Body of pancreas (tissue), 4 donors: ENCODE measurements around the gene ACTR1A. TPM values are rescaled to one million over a fixed set of nuclear protein-coding genes. Genes with fewer than 3 reads are reported as not detected.
A peak's percentile ranks its signal among the peaks of the same experiment; 100 is the strongest.

Experiments
- ATAC-seq: fragments of 150-250 bp; one replicate; pipeline ENCODE4 v1.9.1; 2016
- DNase-seq, 4 donors: peaks; one replicate each; pipeline ENCODE4 v3.0.0-alpha.2; 2019
- H3K27ac ChIP-seq, 4 donors: fragments of 200-600 bp; sonication (generic); 1 replicate in 3 of 4; 2 replicates in 1 of 4; pipeline versions ENCODE4 v1.5.1 to v1.6.1; 2016 to 2019; ENCODE audit warnings: mild to moderate bottlenecking in 1 of 4, mixed read lengths in 1 of 4, moderate library complexity in 1 of 4
- H3K27me3 ChIP-seq, 2 donors: fragments of 200-600 bp; sonication (generic); one replicate each; pipeline ENCODE4 v1.6.0; 2016; ENCODE audit warnings: mild to moderate bottlenecking in 1 of 2
- H3K36me3 ChIP-seq, 2 donors: fragments of 200-600 bp; sonication (generic); replicated peaks in 1 of 2; 2 replicates each; pipeline ENCODE4 v1.5.1; 2016; ENCODE audit warnings: low read depth in 2 of 2; ENCODE audit not compliant: insufficient read depth in 1 of 2
- H3K4me1 ChIP-seq: fragments of 200-600 bp; sonication (generic); one replicate; pipeline ENCODE4 v1.6.0; 2016
- H3K4me3 ChIP-seq, 2 donors: fragments of 200-600 bp; sonication (generic); 1 replicate in 1 of 2; 2 replicates in 1 of 2; pipeline ENCODE4 v1.5.1; 2016 to 2019
- H3K9me3 ChIP-seq, 3 donors: fragments of 200-600 bp; sonication (generic); 1 replicate in 2 of 3; 2 replicates in 1 of 3; pipeline ENCODE4 v1.5.1; 2016
- POLR2A ChIP-seq, 3 donors: fragments of 450-650 bp; IDR thresholded peaks; one replicate each; pipeline ENCODE4 v1.6.1; 2016; ENCODE audit warnings: antibody characterized with exemption in 3 of 3, mild to moderate bottlenecking in 2 of 3
- WGBS, 2 donors: methylation state at CpG; one replicate each; pipeline ENCODE4 v1.1.5; 2017; 5-methylcytosine and 5-hydroxymethylcytosine counted together
- intact Hi-C: fragments of 100-400 bp; cut with DNase I; formaldehyde crosslinking; loops from one replicate; pipeline ENCODE4 v1.15.1; 2023
- total RNA-seq, 2 donors: library from RNA; depleted of rRNA; stranded (reverse); fragments of >200 nt; gene quantifications; one replicate each; pipeline ENCODE4 v1.1.0, GENCODE V29; 2016
- TF ChIP-seq, protein P1 (sequence below), 7 experiments: fragments of 450-650 bp in 4 of 7; fragments of 200-600 bp in 3 of 7; sonication (generic) in 3 of 7; IDR thresholded peaks; one replicate each; pipeline ENCODE4 v1.5.1; 2016 to 2019; ENCODE audit warnings: antibody characterized with exemption in 7 of 7

ACTR1A gene
- total RNA-seq, 2 donors from 2014 or later, result 35.5 to 55.0 TPM

DNA sequence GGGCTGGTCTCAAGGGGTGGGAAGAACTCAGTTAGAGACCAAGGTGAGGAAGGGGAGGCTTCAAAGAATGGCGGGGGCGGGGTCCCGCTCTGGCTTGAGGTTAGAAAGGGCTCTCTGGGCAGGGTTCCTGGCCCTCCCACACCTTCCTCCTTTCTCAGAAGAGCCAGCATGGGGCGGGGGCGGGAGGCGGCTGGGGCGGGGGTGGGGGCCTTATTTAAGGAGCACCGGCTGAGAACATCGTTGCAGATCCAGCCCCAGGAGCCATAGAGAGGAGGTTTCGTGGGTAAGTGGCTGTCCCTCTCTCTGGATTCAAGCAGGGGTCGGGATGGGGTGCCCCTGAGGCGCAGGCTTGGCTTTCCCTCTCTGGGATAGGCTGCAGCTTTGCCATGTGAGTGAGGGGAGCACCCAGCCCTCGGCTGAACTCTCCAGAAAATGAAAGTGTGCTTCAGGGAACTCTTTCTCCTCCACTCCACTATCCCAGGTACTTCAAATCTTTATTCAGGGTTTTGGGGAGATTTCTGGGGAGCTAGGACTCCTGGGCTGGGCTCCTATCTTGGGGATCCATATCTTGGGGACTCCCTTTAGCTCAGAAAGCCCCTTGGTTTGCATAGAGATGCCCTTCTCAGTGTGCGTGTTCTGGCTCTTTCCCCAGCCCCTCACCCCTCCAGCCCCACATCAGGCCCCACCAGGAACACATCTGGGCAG lies 66.8 kb downstream of the ACTR1A start:
- Histone ChIP-seq H3K9me3 (no peaks in the 10 kb centered on the region), H3K4me1 (peaks cover 15% of the 10 kb centered on the region), H3K36me3 (no peaks in the 10 kb centered on the region), H3K27ac (peak overlapping the region in 1 of 4 donors; percentile 45), H3K4me3 (no peak overlapping the region), H3K27me3 (no peaks in the 10 kb centered on the region)
- WGBS, 2 donors, result 15 to 29% methylated on average over 10 of the region's 14 CpGs
- intact Hi-C loops, result no loop called here
- TF ChIP-seq, protein P1, sequence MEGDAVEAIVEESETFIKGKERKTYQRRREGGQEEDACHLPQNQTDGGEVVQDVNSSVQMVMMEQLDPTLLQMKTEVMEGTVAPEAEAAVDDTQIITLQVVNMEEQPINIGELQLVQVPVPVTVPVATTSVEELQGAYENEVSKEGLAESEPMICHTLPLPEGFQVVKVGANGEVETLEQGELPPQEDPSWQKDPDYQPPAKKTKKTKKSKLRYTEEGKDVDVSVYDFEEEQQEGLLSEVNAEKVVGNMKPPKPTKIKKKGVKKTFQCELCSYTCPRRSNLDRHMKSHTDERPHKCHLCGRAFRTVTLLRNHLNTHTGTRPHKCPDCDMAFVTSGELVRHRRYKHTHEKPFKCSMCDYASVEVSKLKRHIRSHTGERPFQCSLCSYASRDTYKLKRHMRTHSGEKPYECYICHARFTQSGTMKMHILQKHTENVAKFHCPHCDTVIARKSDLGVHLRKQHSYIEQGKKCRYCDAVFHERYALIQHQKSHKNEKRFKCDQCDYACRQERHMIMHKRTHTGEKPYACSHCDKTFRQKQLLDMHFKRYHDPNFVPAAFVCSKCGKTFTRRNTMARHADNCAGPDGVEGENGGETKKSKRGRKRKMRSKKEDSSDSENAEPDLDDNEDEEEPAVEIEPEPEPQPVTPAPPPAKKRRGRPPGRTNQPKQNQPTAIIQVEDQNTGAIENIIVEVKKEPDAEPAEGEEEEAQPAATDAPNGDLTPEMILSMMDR (IDR thresholded peaks at IDR 0.05), result no peak
- ATAC-seq (no peak), DNase-seq (no peak)

DNA sequence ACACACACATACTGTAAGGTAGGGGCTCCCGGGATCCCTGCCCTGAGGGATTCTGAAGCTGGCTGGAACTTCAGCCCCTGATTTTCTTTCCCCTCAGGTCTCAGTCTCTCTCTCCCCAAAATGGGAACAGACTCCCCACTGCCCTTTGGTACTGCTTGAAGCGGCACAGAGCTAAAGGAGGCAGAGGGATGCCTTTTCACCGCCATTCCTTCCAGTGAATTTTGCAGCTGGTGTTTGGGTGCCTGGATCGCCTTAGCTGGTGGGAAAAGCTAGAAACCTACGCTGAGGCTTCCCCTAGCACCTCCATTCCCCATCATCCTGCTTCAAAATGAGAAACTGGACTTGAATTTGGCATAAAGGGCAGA lies 67.4 kb downstream of the ACTR1A start:
- Histone ChIP-seq H3K4me3 (no peak overlapping the region), H3K27ac (peak overlapping the region in 1 of 4 donors; percentile 45)

DNA sequence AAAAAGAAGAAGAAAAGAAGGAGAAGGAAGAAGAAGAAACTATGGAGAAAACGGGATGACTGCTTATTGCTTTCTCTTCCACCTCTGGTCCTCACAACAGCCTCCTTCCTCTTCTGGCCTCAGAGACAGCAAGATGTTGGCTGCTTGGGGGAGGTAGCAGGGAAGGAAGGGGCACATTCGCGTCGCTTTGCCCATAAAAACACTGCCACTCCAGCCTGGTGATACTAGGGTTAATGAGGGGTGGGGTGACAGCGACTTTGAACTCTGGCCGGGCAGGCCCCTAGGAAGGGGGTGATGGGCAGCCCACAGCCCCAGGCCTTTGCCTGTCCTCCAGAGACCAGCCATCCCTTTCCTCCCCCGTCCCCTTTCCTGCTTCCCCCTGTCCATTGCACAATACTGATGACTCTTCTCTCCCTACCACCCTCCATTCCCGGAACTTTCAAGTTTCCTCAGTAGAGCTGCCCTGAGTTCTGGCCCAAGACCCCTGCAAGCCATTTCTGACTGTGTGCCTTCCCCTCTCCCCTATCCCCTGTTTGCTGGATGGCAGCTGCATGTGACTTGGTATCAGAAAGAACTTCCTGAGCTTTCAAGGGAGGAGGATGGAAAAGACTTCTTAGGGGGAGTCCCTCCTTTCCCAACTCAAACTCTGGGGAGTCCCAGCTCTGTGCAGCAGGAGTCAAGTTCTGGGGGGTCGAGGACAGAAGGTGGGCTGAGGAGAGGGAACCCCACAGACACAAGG lies 67.9 kb downstream of the ACTR1A start:
- no peaks in the 10 kb centered on the region for H3K9me3 ChIP-seq
- H3K27me3 ChIP-seq, result no peaks in the 10 kb centered on the region
- DNase-seq, result no peak
- WGBS, 2 donors, result 19 to 42% methylated on average over 9 of the region's 9 CpGs
- no peaks in the 10 kb centered on the region for H3K36me3 ChIP-seq
- no peak overlapping the region for H3K4me3 ChIP-seq
- H3K27ac ChIP-seq, result peak overlapping the region in 1 of 4 donors; percentile 34
- H3K4me1 ChIP-seq, result peaks cover 15% of the 10 kb centered on the region
- ATAC-seq, result no peak
- TF ChIP-seq, protein P1 (IDR thresholded peaks at IDR 0.05), result no peak
- TF ChIP-seq POLR2A (IDR thresholded peaks at IDR 0.05), result no peak
- intact Hi-C loops, result no loop called here

More for the DNA sequence above, 67.4 kb downstream of the ACTR1A start:
- intact Hi-C loops, result no loop called here
- 43 to 55% methylated on average over 5 of the region's 5 CpGs for WGBS, 2 donors
- H3K9me3 ChIP-seq, result no peaks in the 10 kb centered on the region
- TF ChIP-seq POLR2A (IDR thresholded peaks at IDR 0.05), result no peak
- TF ChIP-seq, protein P1 (IDR thresholded peaks at IDR 0.05), result no peak
- H3K36me3 ChIP-seq, result no peaks in the 10 kb centered on the region
- H3K27me3 ChIP-seq, result no peaks in the 10 kb centered on the region
- H3K4me1 ChIP-seq, result peaks cover 15% of the 10 kb centered on the region
- DNase-seq (no peak), ATAC-seq (no peak)

DNA sequence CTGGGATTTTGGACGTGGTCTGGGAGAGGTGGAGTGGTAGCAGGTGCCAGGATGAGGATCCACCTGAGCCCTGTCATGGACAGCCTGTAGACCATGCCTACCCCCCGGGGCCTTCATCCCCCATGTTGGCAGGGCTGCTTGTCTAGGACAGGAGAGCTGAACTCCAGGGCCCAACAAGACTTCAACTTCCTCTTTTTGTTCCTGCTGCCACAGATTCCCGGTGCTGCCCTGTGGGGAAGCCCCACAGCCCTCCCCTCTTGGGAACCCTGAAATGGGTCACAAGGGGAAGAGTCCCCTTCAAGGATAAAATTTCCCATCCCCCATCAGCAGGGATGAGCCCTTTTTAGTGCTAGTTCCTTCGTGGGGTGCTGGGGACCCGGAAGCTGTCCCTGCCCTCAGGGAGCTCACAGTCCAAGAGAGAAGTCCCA lies 68.9 kb downstream of the ACTR1A start:
- peaks cover 15% of the 10 kb centered on the region for H3K4me1 ChIP-seq
- intact Hi-C loops, result no loop called here
- H3K27ac ChIP-seq, result no peak overlapping the region
- TF ChIP-seq POLR2A (IDR thresholded peaks at IDR 0.05), result no peak
- TF ChIP-seq, protein P1 (IDR thresholded peaks at IDR 0.05), result no peak
- H3K4me3 ChIP-seq, result no peak overlapping the region
- ATAC-seq (no peak), DNase-seq (peak in 1 of 4 donors; percentile 42)
- H3K27me3 ChIP-seq, result no peaks in the 10 kb centered on the region
- 37 to 71% methylated on average over 5 of the region's 5 CpGs for whole genome bisulfite sequencing, 2 donors
- H3K36me3 ChIP-seq, result no peaks in the 10 kb centered on the region
- no peaks in the 10 kb centered on the region for H3K9me3 ChIP-seq
